SK-N-MC (cell line): Measurements from ENCODE around the gene P2RY13.

ENCODE experiments used
- DNase-seq: peaks from one replicate; pipeline ENCODE4 v3.0.0-alpha.2; 2011; ENCODE audit warnings: low read depth, low spot score
- H3K27ac ChIP-seq: fragments of 200-600 bp; sonication (generic); 2 replicates; pipeline ENCODE4 v1.5.1; 2016; ENCODE audit warnings: mixed run types
- H3K36me3 ChIP-seq: fragments of 200-600 bp; sonication (generic); 2 replicates; pipeline ENCODE4 v1.6.1; 2017; ENCODE audit warnings: antibody characterized with exemption, low read length, mixed read lengths; ENCODE audit not compliant: insufficient read depth
- H3K4me3 ChIP-seq: fragments of 200-600 bp; sonication (generic); 2 replicates; pipeline ENCODE4 v1.5.1; 2016
- H3K9ac ChIP-seq: fragments of 200-600 bp; sonication (generic); 2 replicates; pipeline ENCODE4 v1.8.0; 2017; ENCODE audit warnings: mixed run types, mixed read lengths; ENCODE audit not compliant: insufficient read length
- H3K9me3 ChIP-seq: fragments of 200-600 bp; sonication (generic); 2 replicates; pipeline ENCODE4 v1.6.1; 2017; ENCODE audit warnings: low read depth, mild to moderate bottlenecking, antibody characterized with exemption, low read length, moderate library complexity, mixed read lengths
- EZH2 ChIP-seq: fragments of 200-600 bp; sonication (generic); IDR thresholded peaks from one replicate; pipeline ENCODE4 v1.6.1; 2017; ENCODE audit warnings: antibody characterized with exemption
- FOXP2 ChIP-seq: optimal IDR thresholded peaks from 2 replicates; pipeline ENCODE3; 2011; ENCODE audit warnings: mild to moderate bottlenecking, moderate library complexity; ENCODE audit not compliant: insufficient read depth; ENCODE audit errors: extremely low read length, control extremely low read depth
- POLR2AphosphoS5 ChIP-seq: IDR thresholded peaks from 2 replicates; pipeline ENCODE4 v1.6.1; 2012; ENCODE audit warnings: mild to moderate bottlenecking, low read depth, low read length, borderline replicate concordance

P2RY13 gene

DNA sequence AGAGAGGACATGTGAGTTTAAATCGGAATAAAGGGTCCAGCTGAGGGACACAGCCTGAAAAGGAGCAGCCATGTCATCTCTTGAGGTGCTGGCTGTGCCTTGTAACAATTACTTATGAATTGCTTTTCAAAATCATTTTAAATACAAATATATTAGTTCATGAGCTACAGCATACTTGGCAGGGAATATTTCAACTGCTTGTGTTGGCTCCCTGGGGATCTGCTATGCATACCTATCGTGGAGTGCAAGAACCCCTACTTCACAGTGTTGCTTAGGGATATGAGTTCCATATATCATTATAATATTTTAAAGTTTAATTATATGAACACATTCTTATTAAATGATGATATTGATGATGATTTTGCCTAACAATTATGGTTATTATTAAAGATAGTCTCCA is 31.9 kb downstream of the P2RY13 start:
- no peak overlapping the region for H3K27ac ChIP-seq
- H3K36me3 ChIP-seq = no peaks in the 10 kb centered on the region
- H3K4me3 ChIP-seq = no peak overlapping the region
- no peak for TF ChIP-seq FOXP2
- TF ChIP-seq EZH2 = no peak
- no peak for TF ChIP-seq POLR2AphosphoS5
- no peak overlapping the region for H3K9ac ChIP-seq
- no peak for DNase-seq
- no peaks in the 10 kb centered on the region for H3K9me3 ChIP-seq

GRCh38 chr3:151296226-151296625 is 33.1 kb downstream of the P2RY13 start:
- TF ChIP-seq FOXP2 (no peak), EZH2 (no peak), POLR2AphosphoS5 (no peak)
- no peak for DNase-seq
- Histone ChIP-seq H3K4me3 (no peak overlapping the region), H3K9ac (no peak overlapping the region), H3K9me3 (no peaks in the 10 kb centered on the region), H3K27ac (no peak overlapping the region), H3K36me3 (no peaks in the 10 kb centered on the region)

GRCh38 chr3:151293127-151293526 is 36.2 kb downstream of the P2RY13 start:
- TF ChIP-seq FOXP2 = no peak
- TF ChIP-seq EZH2 = no peak
- TF ChIP-seq POLR2AphosphoS5 = no peak
- no peak for DNase-seq
- no peak overlapping the region for H3K4me3 ChIP-seq
- no peaks in the 10 kb centered on the region for H3K9me3 ChIP-seq
- no peak overlapping the region for H3K27ac ChIP-seq
- H3K36me3 ChIP-seq = no peaks in the 10 kb centered on the region
- H3K9ac ChIP-seq = no peak overlapping the region

DNA sequence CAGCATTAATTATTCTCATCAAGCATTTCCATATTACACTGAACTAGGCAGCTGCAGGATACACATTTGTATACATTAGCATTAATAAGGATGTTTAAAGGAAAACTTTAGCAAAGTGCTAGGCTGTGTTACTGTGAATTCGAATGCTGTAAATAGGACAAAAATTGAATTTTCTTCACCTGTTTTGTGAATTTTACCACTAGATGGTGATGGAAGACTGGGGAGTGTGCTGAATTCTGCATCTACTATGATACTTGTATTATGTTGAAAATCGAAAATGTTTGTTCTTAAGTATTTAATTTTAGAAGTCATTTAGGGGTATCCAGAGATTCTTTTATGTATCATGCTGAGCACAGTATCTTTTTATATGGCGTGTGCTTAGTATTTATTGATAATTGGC is 38.7 kb downstream of the P2RY13 start:
- H3K4me3 ChIP-seq = peak overlapping the region; percentile 24; the same call in 1 of the 2 replicates
- TF ChIP-seq FOXP2 (no peak), POLR2AphosphoS5 (no peak), EZH2 (no peak)
- H3K27ac ChIP-seq = no peak overlapping the region
- peak; percentile 70 for DNase-seq
- H3K9ac ChIP-seq = no peak overlapping the region
- H3K9me3 ChIP-seq = no peaks in the 10 kb centered on the region
- H3K36me3 ChIP-seq = no peaks in the 10 kb centered on the region

GRCh38 chr3:151289445-151289844 is 39.9 kb downstream of the P2RY13 start:
- no peak overlapping the region for H3K27ac ChIP-seq
- H3K9me3 ChIP-seq = no peaks in the 10 kb centered on the region
- no peak overlapping the region for H3K9ac ChIP-seq
- no peak overlapping the region for H3K4me3 ChIP-seq
- peak; percentile 37 for DNase-seq
- TF ChIP-seq FOXP2 = no peak
- TF ChIP-seq POLR2AphosphoS5 = no peak
- TF ChIP-seq EZH2 = no peak
- H3K36me3 ChIP-seq = no peaks in the 10 kb centered on the region

- DNase-seq = no peak
- TF ChIP-seq EZH2 = no peak
- TF ChIP-seq FOXP2 = no peak
- no peak for TF ChIP-seq POLR2AphosphoS5
- Histone ChIP-seq H3K36me3 (no peaks in the 10 kb centered on the region), H3K4me3 (no peak overlapping the region), H3K9ac (no peak overlapping the region), H3K9me3 (no peaks in the 10 kb centered on the region), H3K27ac (no peak overlapping the region)
Measured at GRCh38 chr3:151285940-151286339, 43.4 kb downstream of the P2RY13 start.

- Histone ChIP-seq H3K27ac (no peak overlapping the region), H3K4me3 (no peak overlapping the region), H3K9me3 (no peaks in the 10 kb centered on the region), H3K36me3 (no peaks in the 10 kb centered on the region), H3K9ac (no peak overlapping the region)
- no peak for DNase-seq
- TF ChIP-seq FOXP2 = no peak
- no peak for TF ChIP-seq POLR2AphosphoS5
- TF ChIP-seq EZH2 = no peak
Measured at GRCh38 chr3:151283907-151284461, 45.4 kb downstream of the P2RY13 start.

DNA sequence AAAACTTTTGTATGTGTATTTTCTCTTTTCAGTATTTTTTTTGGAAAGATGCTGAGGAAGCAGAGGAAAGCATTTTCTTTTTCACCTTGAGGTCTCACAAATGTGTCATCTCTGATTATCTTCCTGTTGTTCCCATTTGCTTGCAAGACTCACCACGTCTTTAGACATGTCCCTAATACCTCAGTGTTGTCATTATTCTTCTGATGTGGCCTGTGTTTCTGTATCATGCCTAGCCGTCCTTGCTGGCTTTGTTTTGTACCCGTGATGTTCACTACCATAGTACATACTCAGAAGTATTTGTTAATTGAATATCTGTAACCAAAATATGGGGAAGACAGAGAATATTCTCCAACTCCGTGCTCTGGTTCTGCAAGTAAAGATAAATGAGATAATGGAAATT is 46.0 kb downstream of the P2RY13 start:
- H3K27ac ChIP-seq = no peak overlapping the region
- no peak overlapping the region for H3K9ac ChIP-seq
- H3K9me3 ChIP-seq = no peaks in the 10 kb centered on the region
- TF ChIP-seq EZH2 = no peak
- no peak for TF ChIP-seq FOXP2
- no peak for DNase-seq
- no peaks in the 10 kb centered on the region for H3K36me3 ChIP-seq
- no peak overlapping the region for H3K4me3 ChIP-seq

GRCh38 chr3:151282921-151283320 is 46.4 kb downstream of the P2RY13 start:
- TF ChIP-seq POLR2AphosphoS5 (no peak), EZH2 (no peak), FOXP2 (no peak)
- Histone ChIP-seq H3K9me3 (no peaks in the 10 kb centered on the region), H3K36me3 (no peaks in the 10 kb centered on the region), H3K4me3 (no peak overlapping the region), H3K27ac (no peak overlapping the region), H3K9ac (no peak overlapping the region)
- peak; percentile 50 for DNase-seq
